HepG2 (cell line): ENCODE measurements around the gene CBFA2T2. TPM values are rescaled to one million over a fixed set of nuclear protein-coding genes. Genes with fewer than 3 reads are reported as not detected.

Experiments used
- HMGXB3 ChIP-seq: sonication (generic); formaldehyde crosslinking; IDR thresholded peaks from 2 replicates; pipeline ENCODE4 v1.4.0; 2020; ENCODE audit warnings: missing genetic modification reagents, borderline replicate concordance
- NFE2 ChIP-seq: sonication (generic); formaldehyde crosslinking; IDR thresholded peaks from 2 replicates; pipeline ENCODE4 v1.4.0; 2020; ENCODE audit warnings: missing genetic modification reagents
- RORA ChIP-seq: sonication (generic); formaldehyde crosslinking; IDR thresholded peaks from 2 replicates; pipeline ENCODE4 v1.5.0; 2020; ENCODE audit warnings: mild to moderate bottlenecking, missing genetic modification reagents, moderate library complexity
- RXRB ChIP-seq: IDR thresholded peaks from 2 replicates; pipeline ENCODE4 v1.6.1; 2016; ENCODE audit warnings: borderline replicate concordance, missing genetic modification reagents, missing compliant biosample characterization
- SOX13 ChIP-seq, 3 experiments: fragments of 450-650 bp in 1 of 3; sonication (generic) in 1 of 3; formaldehyde crosslinking in 1 of 3; IDR thresholded peaks in 2 of 3; conservative IDR thresholded peaks in 1 of 3; 2 replicates each; pipeline versions ENCODE4 v1.5.0 to v1.6.1; 2016 to 2020; ENCODE audit warnings: antibody characterized with exemption in 1 of 3, mild to moderate bottlenecking in 1 of 3, missing compliant biosample characterization in 1 of 3, missing genetic modification reagents in 1 of 3, moderate library complexity in 1 of 3
- SOX5 ChIP-seq: IDR thresholded peaks from 2 replicates; pipeline ENCODE4 v1.6.1; 2016; ENCODE audit warnings: borderline replicate concordance
- TBL1XR1 ChIP-seq: fragments of 150-350 bp; IDR thresholded peaks from 2 replicates; pipeline ENCODE4 v1.6.1; 2014; ENCODE audit warnings: borderline replicate concordance, low read length; ENCODE audit not compliant: partially characterized antibody
- TRIM24 ChIP-seq: sonication (generic); formaldehyde crosslinking; IDR thresholded peaks from 2 replicates; pipeline ENCODE4 v1.8.0; 2022; ENCODE audit warnings: mild to moderate bottlenecking, missing genetic modification reagents
- ZHX2 ChIP-seq, 2 experiments: sonication (generic) in 1 of 2; formaldehyde crosslinking in 1 of 2; IDR thresholded peaks; 2 replicates each; pipeline versions ENCODE4 v1.6.1 to v1.9.0; 2014 to 2022; ENCODE audit warnings: antibody characterized with exemption in 1 of 2, borderline replicate concordance in 1 of 2, inconsistent platforms in 1 of 2, low read depth in 1 of 2, missing genetic modification reagents in 1 of 2
- ZNF224 ChIP-seq: sonication (generic); formaldehyde crosslinking; IDR thresholded peaks from 2 replicates; pipeline ENCODE4 v1.5.0; 2020; ENCODE audit warnings: mild to moderate bottlenecking, missing genetic modification reagents
- ZNF260 ChIP-seq: sonication (generic); formaldehyde crosslinking; IDR thresholded peaks from 2 replicates; pipeline ENCODE4 v1.4.0; 2020; ENCODE audit warnings: missing genetic modification reagents, low read depth, mild to moderate bottlenecking, borderline replicate concordance
- ZNF296 ChIP-seq: sonication (generic); formaldehyde crosslinking; conservative IDR thresholded peaks from 2 replicates; pipeline ENCODE4 v1.5.0; 2020; ENCODE audit warnings: mild to moderate bottlenecking, missing genetic modification reagents
- ZNF552 ChIP-seq: sonication (generic); formaldehyde crosslinking; IDR thresholded peaks from 2 replicates; pipeline ENCODE4 v1.9.0; 2022; ENCODE audit warnings: missing genetic modification reagents, mild to moderate bottlenecking, borderline replicate concordance
- ZNF564 ChIP-seq: sonication (generic); formaldehyde crosslinking; IDR thresholded peaks from 2 replicates; pipeline ENCODE4 v1.8.1; 2023; ENCODE audit warnings: mild to moderate bottlenecking, missing genetic modification reagents
- ZNF780A ChIP-seq: sonication (generic); formaldehyde crosslinking; IDR thresholded peaks from 2 replicates; pipeline ENCODE4 v1.8.0; 2022; ENCODE audit warnings: mild to moderate bottlenecking, missing genetic modification reagents, moderate library complexity
- ZNF788 ChIP-seq: sonication (generic); formaldehyde crosslinking; IDR thresholded peaks from 2 replicates; pipeline ENCODE4 v1.5.0; 2020; ENCODE audit warnings: mild to moderate bottlenecking, missing genetic modification reagents, borderline replicate concordance
- polyA plus RNA-seq, 8 experiments: library from polyadenylated mRNA; depleted of rRNA in 3 of 8; stranded (reverse) in 7 of 8; unstranded in 1 of 8; fragments of >200 nt; fragmentation: Illumina TruSeq in 4 of 8; extraction: Trizol in 4 of 8; gene quantifications; 2 replicates each; pipeline versions ENCODE4 v1.2.1 to v1.2.3, GENCODE V29; 2011 to 2016; ENCODE audit warnings: low read depth in 4 of 8, missing spikeins in 1 of 8, mixed read lengths in 1 of 8; ENCODE audit not compliant: insufficient read depth in 1 of 8
- total RNA-seq, 5 experiments: library from RNA; depleted of rRNA; stranded (reverse); fragments of >200 nt; fragmentation: Illumina TruSeq; extraction: Trizol; gene quantifications; 2 replicates each; pipeline ENCODE4 v1.2.3, GENCODE V29; 2016; ENCODE audit warnings: low read depth in 1 of 5
- TF ChIP-seq, protein P1 (sequence below): sonication (generic); formaldehyde crosslinking; IDR thresholded peaks from 2 replicates; pipeline ENCODE4 v1.9.0; 2021; ENCODE audit warnings: missing genetic modification reagents, mild to moderate bottlenecking, borderline replicate concordance

Gene CBFA2T2
- total and polyA plus RNA-seq, 2 of the 13 experiments (the other 11 are each of a cell fraction or from before 2014, with no cell fraction given) = 6.3 to 21.2 TPM

- TF ChIP-seq, protein P1, sequence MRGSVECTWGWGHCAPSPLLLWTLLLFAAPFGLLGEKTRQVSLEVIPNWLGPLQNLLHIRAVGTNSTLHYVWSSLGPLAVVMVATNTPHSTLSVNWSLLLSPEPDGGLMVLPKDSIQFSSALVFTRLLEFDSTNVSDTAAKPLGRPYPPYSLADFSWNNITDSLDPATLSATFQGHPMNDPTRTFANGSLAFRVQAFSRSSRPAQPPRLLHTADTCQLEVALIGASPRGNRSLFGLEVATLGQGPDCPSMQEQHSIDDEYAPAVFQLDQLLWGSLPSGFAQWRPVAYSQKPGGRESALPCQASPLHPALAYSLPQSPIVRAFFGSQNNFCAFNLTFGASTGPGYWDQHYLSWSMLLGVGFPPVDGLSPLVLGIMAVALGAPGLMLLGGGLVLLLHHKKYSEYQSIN (CRISPR knock-in tag) = no peak
- TF ChIP-seq ZNF552 = 0 out of 2 replicates have a peak, but pooled peaks have one; percentile 35
- TF ChIP-seq TRIM24 = no peak; the same call in 1 of the 2 replicates
- peak; percentile 45 for TF ChIP-seq SOX5 (CRISPR knock-in tag)
- TF ChIP-seq ZNF224 (CRISPR knock-in tag) = no peak
- TF ChIP-seq RORA = no peak
- TF ChIP-seq TBL1XR1 = no peak
- peak; percentile 44; the same call in 1 of the 2 replicates for TF ChIP-seq RXRB (CRISPR knock-in tag)
- TF ChIP-seq ZHX2 (IDR thresholded peaks at IDR 0.05; ENCODE audit: low read depth) = no peak
- no peak for TF ChIP-seq ZHX2 (CRISPR knock-in tag; IDR thresholded peaks at IDR 0.05; ENCODE audit: borderline replicate concordance)
- TF ChIP-seq SOX13 (IDR thresholded peaks at IDR 0.05) = no peak
- TF ChIP-seq SOX13 (CRISPR knock-in tag; conservative IDR thresholded peaks at IDR 0.05 in 1 of 2, IDR thresholded peaks at IDR 0.05 in 1 of 2) = peak in 1 of 2 experiments; percentile 79; a peak in 2 of 4 replicates
- no peak for TF ChIP-seq ZNF260 (CRISPR knock-in tag)
- peak; percentile 62 for TF ChIP-seq ZNF564 (CRISPR knock-in tag)
- TF ChIP-seq ZNF788 (CRISPR knock-in tag) = peak; percentile 55; the same call in 1 of the 2 replicates
- no peak for TF ChIP-seq ZNF296 (CRISPR knock-in tag)
- no peak for TF ChIP-seq NFE2 (CRISPR knock-in tag)
- no peak for TF ChIP-seq ZNF780A (CRISPR knock-in tag)
- no peak for TF ChIP-seq HMGXB3 (CRISPR knock-in tag)
Measured at GRCh38 chr20:33688938-33689424, 199.1 kb downstream of the CBFA2T2 start (continued).
